Skin epidermis (tissue), 12 donors: ENCODE data around the gene NET1.
A peak's percentile ranks its signal among the peaks of the same experiment; 100 is the strongest.

Source experiments
- H3K27ac ChIP-seq, 21 experiments: fragments of 200-600 bp; sonication (generic) in 11 of 21; one replicate each; pipeline ENCODE4 v1.5.0; 2020; ENCODE audit warnings: mild to moderate bottlenecking in 3 of 21, inconsistent platforms in 2 of 21, moderate library complexity in 2 of 21
- H3K4me3 ChIP-seq, 7 experiments: fragments of 200-600 bp; sonication (generic) in 2 of 7; one replicate each; pipeline ENCODE4 v1.5.0; 2020; ENCODE audit warnings: inconsistent platforms in 2 of 7, mild to moderate bottlenecking in 2 of 7, moderate library complexity in 1 of 7

The NET1 gene

DNA sequence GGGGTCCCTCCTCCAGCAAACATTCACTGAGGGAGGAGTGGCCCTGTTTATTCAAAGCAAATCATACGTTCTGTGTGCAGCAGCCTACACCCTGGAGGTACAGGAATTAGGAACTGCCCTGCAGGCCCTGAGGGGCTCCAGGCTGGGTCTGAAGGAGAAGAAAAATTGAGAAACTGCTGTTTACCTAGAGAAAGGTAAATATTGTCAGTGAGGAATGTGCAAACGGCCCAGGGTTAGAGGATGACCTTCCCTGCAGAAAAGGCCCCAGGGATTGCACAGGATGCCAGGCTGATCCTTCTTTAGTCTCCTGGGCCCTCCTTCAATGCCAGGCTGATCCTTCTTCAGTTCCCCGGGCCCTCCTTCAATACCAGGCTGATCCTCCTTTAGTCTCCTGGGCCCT, 81.3 kb downstream of the NET1 start:
- H3K4me3 ChIP-seq, result no peak overlapping the region
- H3K27ac ChIP-seq, result peak overlapping the region in 2 of 21 experiments; percentile 17 to 24

DNA sequence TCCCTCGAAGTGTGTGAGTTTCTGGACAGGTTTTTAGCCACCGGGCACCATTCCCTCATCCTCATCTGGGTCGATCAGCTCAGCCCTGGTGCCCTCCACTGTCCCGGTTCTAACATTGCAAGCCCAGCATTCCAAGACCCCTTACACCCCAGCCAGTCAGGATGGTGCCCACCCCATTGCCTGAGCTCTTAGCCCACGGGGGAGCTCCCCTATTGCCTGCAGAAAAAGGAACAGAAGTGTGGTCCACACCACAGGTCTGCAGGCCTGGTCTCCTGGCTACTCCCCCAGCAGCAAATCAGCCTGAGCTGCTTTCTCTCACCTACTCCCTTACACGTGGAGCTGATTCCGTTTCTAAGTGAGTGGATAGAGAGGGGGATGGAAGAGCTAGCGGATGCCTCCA, 82.3 kb downstream of the NET1 start:
- no peak overlapping the region for H3K27ac ChIP-seq

DNA sequence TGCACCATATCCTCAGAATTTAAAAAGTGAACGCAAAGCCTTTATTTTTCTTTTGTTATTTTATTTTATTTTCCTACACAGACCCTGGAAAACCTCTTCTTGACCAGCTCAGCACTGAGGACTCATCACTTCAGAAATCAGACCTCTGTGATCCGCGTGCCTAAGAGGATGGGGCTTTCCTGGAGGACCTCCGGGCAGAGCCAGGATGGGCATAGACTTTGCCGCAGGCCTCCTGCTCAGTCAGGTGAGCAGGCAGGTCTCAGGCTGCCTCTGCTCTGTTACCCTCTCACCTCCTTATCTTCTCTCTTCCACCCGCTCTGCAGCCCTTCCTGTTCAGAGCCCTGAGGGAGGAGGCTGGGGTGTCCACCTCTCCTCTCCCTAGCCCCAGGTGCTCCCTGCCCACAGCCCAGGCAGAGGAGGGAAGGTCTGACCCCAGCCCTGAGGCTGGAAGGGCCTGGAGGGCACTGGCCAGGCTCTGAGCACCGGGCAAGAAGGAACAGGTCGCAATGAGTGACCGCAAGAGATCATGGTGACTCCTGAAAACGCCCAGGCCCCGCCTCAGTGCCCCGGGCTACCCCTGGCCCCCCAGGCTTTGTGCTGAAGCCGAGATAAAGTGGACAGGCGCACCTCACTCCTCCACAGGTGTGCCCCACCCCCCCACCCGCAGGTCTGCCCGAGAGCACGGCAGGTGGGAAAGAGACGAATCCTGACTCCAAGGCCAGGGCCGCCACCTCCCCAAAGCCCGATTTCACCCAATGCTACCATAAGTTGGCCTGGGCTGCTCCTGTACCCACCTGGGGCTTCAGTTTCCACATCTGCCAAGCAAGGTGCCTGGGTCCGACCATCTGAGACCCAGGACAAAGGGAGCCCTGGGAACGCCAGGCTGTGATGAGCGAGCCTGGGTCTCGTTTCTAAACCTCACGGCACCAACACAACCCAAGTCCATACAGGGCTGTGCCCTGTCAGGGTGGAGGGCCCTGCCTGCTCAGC, 84.2 kb downstream of the NET1 start:
- Histone ChIP-seq H3K4me3 (peak overlapping the region in 5 of 7 experiments; percentile 6 to 23 (median 10)), H3K27ac (peak overlapping the region in 17 of 21 experiments; percentile 15 to 83 (median 45))

More for the DNA sequence above, 82.3 kb downstream of the NET1 start:
- no peak overlapping the region for H3K4me3 ChIP-seq

DNA sequence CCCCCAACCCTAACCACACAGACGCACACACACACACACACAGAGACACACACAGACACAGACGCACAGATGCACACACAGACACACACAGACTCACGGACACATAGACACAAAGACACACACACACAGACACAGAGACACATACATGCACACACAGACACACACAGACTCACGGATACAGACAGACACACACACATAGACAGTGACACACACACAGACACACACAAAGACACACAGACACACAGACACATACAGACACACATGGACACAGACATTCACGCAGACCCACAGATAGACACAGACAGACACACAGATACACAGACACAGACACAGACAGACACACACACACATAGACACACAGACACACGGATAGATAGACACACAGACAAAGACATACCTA, 84.9 kb downstream of the NET1 start:
- Histone ChIP-seq H3K27ac (peak overlapping the region in 15 of 21 experiments; percentile 10 to 83 (median 55)), H3K4me3 (peak overlapping the region in 5 of 7 experiments; percentile 6 to 33 (median 23))

GRCh38 chr10:5497948-5498730, 85.8 kb downstream of the NET1 start:
- peak overlapping the region; percentile 19 to 34 (median 30) for H3K4me3 ChIP-seq
- H3K27ac ChIP-seq, result peak overlapping the region in 19 of 21 experiments; percentile 15 to 86 (median 73)

- Histone ChIP-seq H3K27ac (peak overlapping the region in 19 of 21 experiments; percentile 15 to 86 (median 73)), H3K4me3 (peak overlapping the region; percentile 19 to 34 (median 30))
These were observed 86.6 kb downstream of the NET1 start for GRCh38 chr10:5498791-5499492.

DNA sequence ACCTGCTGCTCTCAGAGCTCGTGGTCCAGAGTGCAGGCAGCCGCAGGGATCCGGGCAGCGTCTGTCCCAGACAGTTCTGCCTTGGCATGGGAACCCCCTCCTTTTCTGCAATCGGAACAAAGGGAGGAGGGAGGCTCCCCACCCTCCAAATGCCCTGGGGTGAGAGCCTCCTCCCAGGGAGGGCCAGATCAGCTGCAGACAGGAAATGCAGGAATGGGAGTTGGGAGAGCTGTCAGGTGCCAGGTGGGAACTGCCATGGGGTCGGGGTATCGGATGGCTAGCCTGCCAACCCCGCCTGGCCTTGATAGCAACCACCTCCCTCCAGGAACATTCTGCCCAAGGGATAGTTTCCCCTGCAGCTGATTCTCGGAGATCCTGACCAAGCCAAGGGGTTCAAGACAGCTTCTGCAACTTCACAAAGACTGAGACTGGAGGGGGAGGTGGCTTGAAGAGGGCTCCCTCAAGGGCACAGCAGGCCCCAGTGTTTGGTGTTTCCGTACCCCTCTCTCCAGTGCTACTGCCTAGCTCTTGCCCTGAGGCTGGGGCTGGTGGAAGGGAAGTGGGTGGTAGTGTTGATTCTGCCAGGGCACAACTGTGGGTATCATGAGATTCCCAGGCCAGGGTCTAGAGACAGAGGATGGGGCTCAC, 87.3 kb downstream of the NET1 start, which contains the start of gene CALML5:
Gene CALML5, minus strand, starts transcription at position 78 of the 648 bp plus-strand sequence. CDS start 132 bp downstream, outside the sequence.
- Histone ChIP-seq H3K27ac (peak within 1 kb of the TSS in 19 of 21 experiments; percentile 15 to 86 (median 73)), H3K4me3 (peak within 1 kb of the TSS; percentile 19 to 34 (median 30))

DNA sequence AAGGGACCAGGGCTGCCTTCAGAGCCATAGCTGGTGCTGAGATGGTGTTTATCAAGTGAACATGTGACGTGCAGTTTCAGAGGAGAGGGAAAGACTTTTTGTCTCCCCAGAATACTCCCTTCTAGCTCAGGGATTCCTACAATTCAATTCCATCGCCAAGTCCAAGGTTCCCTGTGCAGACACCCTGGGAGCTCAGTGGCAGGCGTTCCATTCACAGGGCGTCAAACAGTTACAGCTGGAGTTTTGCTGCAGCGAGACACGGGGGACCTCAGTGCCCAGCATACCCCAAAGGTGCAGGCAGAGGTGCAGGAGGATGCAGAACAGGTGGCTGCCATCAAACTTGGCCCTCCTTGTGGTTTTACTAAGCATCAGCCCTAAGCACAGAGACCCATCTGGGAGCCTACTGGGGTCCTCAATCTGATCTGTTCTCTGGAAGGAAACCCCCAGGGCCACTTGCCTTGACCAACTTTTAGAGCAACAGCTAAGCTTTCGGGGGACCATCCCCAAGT, 87.9 kb downstream of the NET1 start:
- H3K4me3 ChIP-seq, result no peak overlapping the region
- peak overlapping the region in 17 of 21 experiments; percentile 38 to 84 (median 66) for H3K27ac ChIP-seq

DNA sequence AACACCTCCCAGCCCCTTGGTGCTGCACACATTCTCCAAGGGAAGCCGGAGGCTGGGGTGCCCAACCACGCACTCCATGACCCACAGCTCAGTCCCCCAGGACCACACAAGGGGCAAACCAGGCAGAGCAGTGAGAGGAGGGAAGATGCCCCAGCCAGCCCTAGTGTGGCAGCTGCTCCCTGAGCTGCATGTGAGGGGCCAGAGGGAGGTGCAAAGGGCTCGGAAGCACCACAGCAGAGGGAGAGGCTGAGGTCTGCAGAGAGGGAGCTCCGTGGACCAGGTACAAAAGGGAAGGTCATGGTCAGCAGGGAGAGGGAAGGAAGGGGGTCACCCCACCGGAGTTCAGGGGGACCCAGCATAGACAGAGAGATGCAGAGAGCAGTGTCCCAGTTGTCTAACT, 88.6 kb downstream of the NET1 start:
- Histone ChIP-seq H3K27ac (peak overlapping the region in 17 of 21 experiments; percentile 38 to 84 (median 64)), H3K4me3 (no peak overlapping the region)

DNA sequence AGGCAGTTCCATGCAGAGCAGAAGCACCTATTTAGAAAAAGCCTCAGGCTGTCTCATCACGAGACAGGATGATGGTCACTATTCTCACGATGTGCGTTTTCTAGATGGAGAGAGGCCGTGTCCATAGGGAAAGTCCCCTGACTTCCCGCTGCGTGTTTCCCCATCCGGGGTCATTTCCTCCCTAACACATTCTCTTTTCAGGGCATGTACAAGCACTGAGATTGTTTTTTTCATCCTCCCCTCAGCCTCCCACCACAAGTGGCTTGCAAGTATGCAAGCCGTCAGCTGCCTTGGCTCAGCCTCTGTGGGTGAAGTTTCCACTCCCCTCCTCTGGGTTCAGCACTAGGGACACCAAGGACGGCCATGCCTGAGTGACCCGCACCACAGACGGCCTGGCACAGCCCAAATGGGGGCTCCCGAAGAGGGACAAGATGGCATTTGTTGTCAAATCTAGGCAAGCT, 89.7 kb downstream of the NET1 start:
- Histone ChIP-seq H3K4me3 (no peak overlapping the region), H3K27ac (peak overlapping the region in 13 of 21 experiments; percentile 13 to 68 (median 55))

GRCh38 chr10:5502571-5503476, 90.5 kb downstream of the NET1 start:
- H3K4me3 ChIP-seq, result no peak overlapping the region
- peak overlapping the region in 13 of 21 experiments; percentile 13 to 68 (median 55) for H3K27ac ChIP-seq

DNA sequence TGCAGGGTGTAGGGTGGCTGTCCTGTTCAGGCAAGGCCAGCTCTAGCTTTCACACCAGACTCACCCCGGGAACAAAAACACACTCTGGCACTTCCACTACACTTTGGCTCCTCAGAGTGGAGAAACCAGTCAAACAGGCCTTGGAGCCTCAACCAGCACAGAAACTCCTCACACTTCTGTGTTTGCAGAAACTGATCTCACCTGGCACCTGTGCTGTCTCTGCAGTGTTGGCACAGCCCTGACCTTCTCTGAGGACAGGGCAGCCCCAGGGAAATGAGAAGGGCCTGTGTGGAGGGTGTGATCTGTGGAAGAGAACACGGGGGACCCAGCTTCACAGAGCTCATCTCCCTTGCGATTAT, 91.1 kb downstream of the NET1 start:
- peak overlapping the region in 13 of 21 experiments; percentile 37 to 80 (median 61) for H3K27ac ChIP-seq
- no peak overlapping the region for H3K4me3 ChIP-seq

GRCh38 chr10:5504146-5505072, 92.1 kb downstream of the NET1 start:
- peak overlapping the region in 18 of 21 experiments; percentile 2 to 80 (median 60) for H3K27ac ChIP-seq
- no peak overlapping the region for H3K4me3 ChIP-seq

- Histone ChIP-seq H3K27ac (peak overlapping the region in 16 of 21 experiments; percentile 0 to 76 (median 59)), H3K4me3 (no peak overlapping the region)
These were observed 93.9 kb downstream of the NET1 start for GRCh38 chr10:5506246-5506645.

GRCh38 chr10:5506751-5507648, 94.6 kb downstream of the NET1 start:
- no peak overlapping the region for H3K4me3 ChIP-seq
- H3K27ac ChIP-seq, result peak overlapping the region in 16 of 21 experiments; percentile 0 to 76 (median 64)
